ENCODE measurements around the gene CCZ1.
"Not testable (repeated sequence)": the region's sequence is repeated elsewhere in the genome, so short reads cannot be mapped to it uniquely, and the experiment has no call there.

DNA sequence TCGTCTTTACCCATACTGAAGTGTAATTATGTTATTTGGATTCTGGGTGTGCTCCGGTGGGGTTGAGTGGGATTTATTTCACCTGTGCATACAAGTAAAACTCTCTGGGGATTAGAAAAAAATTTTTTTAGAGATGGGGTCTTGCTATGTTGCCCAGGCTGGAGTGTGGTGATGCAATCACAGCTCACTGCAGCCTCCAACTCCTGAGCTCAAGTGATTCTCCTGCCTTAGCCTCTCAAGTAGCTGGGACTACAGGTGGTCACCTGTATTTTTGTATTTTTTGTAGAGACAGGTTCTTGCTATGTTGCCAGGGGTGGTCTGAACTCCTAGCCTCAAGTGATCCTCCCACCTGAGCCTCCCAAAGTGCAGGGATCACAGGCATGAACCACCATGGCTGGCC is 8.3 kb upstream of the CCZ1 start:
- TF ChIP-seq CTCF (conservative IDR thresholded peaks at IDR 0.05; ENCODE audit: low read length); EZH2phosphoT487 (IDR thresholded peaks at IDR 0.05; ENCODE audit: borderline replicate concordance, low read depth, low read length): not testable (repeated sequence)

All from OCI-LY7 (cell line).